GM23338 (cell line): ENCODE measurements around the gene SLC7A14. TPM values are rescaled to one million over a fixed set of nuclear protein-coding genes. Genes with fewer than 3 reads are reported as not detected.

Experiments used
- ATAC-seq: fragments of 200-7000 bp; cut with Tn5 transposase; 3 replicates; pipeline ENCODE4 v1.9.1; 2020
- DNase-seq: peaks from one replicate; pipeline ENCODE4 v3.0.0-alpha.2; 2015; ENCODE audit warnings: low spot score
- H2AFZ ChIP-seq: fragments of 200-600 bp; sonication (generic); 2 replicates; pipeline ENCODE4 v1.8.0; 2016; ENCODE audit warnings: antibody characterized with exemption, mild to moderate bottlenecking, moderate library complexity
- H3F3A ChIP-seq: fragments of 200-600 bp; sonication (generic); replicated peaks from 2 replicates; pipeline ENCODE4 v1.8.0; 2017; ENCODE audit warnings: antibody characterized with exemption, mixed run types, low read depth
- H3K27ac ChIP-seq: fragments of 200-600 bp; sonication (generic); 2 replicates; pipeline ENCODE4 v1.6.1; 2016; ENCODE audit warnings: low read depth
- H3K27me3 ChIP-seq: fragments of 200-600 bp; sonication (generic); 2 replicates; pipeline ENCODE4 v1.8.0; 2016; ENCODE audit warnings: mild to moderate bottlenecking, mixed run types, moderate library complexity; ENCODE audit not compliant: insufficient read depth
- H3K36me3 ChIP-seq: fragments of 200-600 bp; sonication (generic); 2 replicates; pipeline ENCODE4 v1.8.0; 2016; ENCODE audit warnings: mild to moderate bottlenecking; ENCODE audit not compliant: insufficient read depth
- H3K4me1 ChIP-seq: fragments of 200-600 bp; sonication (generic); 2 replicates; pipeline ENCODE4 v1.8.0; 2016; ENCODE audit warnings: mild to moderate bottlenecking, moderate library complexity; ENCODE audit not compliant: insufficient read depth
- H3K4me2 ChIP-seq: fragments of 200-600 bp; sonication (generic); 2 replicates; pipeline ENCODE4 v1.7.1; 2017; ENCODE audit warnings: mixed run types
- H3K4me3 ChIP-seq: fragments of 200-600 bp; sonication (generic); 2 replicates; pipeline ENCODE4 v1.6.1; 2016; ENCODE audit warnings: mixed run types
- H3K79me2 ChIP-seq: fragments of 200-600 bp; sonication (generic); replicated peaks from 2 replicates; pipeline ENCODE4 v1.8.0; 2017; ENCODE audit warnings: mild to moderate bottlenecking; ENCODE audit not compliant: insufficient read depth
- H3K9me2 ChIP-seq: fragments of 200-600 bp; sonication (generic); 2 replicates; pipeline ENCODE4 v1.8.0; 2017; ENCODE audit not compliant: insufficient read depth
- H4K20me1 ChIP-seq: fragments of 200-600 bp; sonication (generic); replicated peaks from 2 replicates; pipeline ENCODE4 v1.8.0; 2017; ENCODE audit warnings: mild to moderate bottlenecking; ENCODE audit not compliant: insufficient read depth
- H3K27ac Mint-ChIP-seq: 2 replicates; pipeline ENCODE4 v1.8.0; 2020; ENCODE audit warnings: inconsistent platforms, mild to moderate bottlenecking, moderate library complexity, mixed read lengths
- H3K27me3 Mint-ChIP-seq: 3 replicates; pipeline ENCODE4 v1.8.0; 2022; ENCODE audit warnings: low read depth, mild to moderate bottlenecking, moderate library complexity, mixed read lengths, inconsistent platforms; ENCODE audit not compliant: insufficient read depth, poor library complexity
- H3K36me3 Mint-ChIP-seq: 3 replicates; pipeline ENCODE4 v1.8.0; 2021; ENCODE audit warnings: low read depth, mild to moderate bottlenecking, inconsistent platforms, moderate library complexity, mixed read lengths
- H3K4me1 Mint-ChIP-seq: 3 replicates; pipeline ENCODE4 v1.8.0; 2020; ENCODE audit warnings: mild to moderate bottlenecking, inconsistent platforms, mixed read lengths
- H3K4me3 Mint-ChIP-seq: 3 replicates; pipeline ENCODE4 v1.8.0; 2021; ENCODE audit warnings: moderate library complexity, mild to moderate bottlenecking, inconsistent platforms, mixed read lengths
- H3K9me3 Mint-ChIP-seq: 3 replicates; pipeline ENCODE4 v1.8.0; 2020; ENCODE audit warnings: moderate library complexity, mild to moderate bottlenecking, inconsistent platforms, mixed read lengths
- NANOG ChIP-seq: IDR thresholded peaks from 2 replicates; pipeline ENCODE4 v1.6.1; 2016; ENCODE audit warnings: antibody characterized with exemption, borderline replicate concordance
- REST ChIP-seq: IDR thresholded peaks from one replicate; pipeline ENCODE4 v1.6.1; 2018; ENCODE audit warnings: antibody characterized with exemption; ENCODE audit not compliant: unreplicated experiment
- ZNF114 ChIP-seq: fragments of 250-450 bp; sonication (Bioruptor Pico); IDR thresholded peaks from 2 replicates; pipeline ENCODE4 v1.5.0; 2020; ENCODE audit warnings: mild to moderate bottlenecking, moderate library complexity
- ZNF462 ChIP-seq: fragments of 250-450 bp; sonication (Bioruptor Pico); IDR thresholded peaks from 2 replicates; pipeline ENCODE4 v1.5.0; 2020; ENCODE audit warnings: mild to moderate bottlenecking, moderate library complexity
- polyA plus RNA-seq: library from polyadenylated mRNA; unstranded; fragments of >200 nt; fragmentation: Nextera tagmentation; extraction: Ambion mirVana; gene quantifications from 2 replicates; pipeline ENCODE4 v1.2.1, GENCODE V29; 2016
- total RNA-seq: library from RNA; depleted of rRNA; stranded (reverse); fragments of >200 nt; shearing (Covaris generic); gene quantifications from 2 replicates; pipeline ENCODE4 v1.2.3, GENCODE V29; 2014

SLC7A14 gene
- total and polyA plus RNA-seq, 2 experiments from 2014 or later, result 0.49 to 0.82 TPM

GRCh38 chr3:170605490-170605889 is 19.6 kb upstream of the SLC7A14 start (continued):
- TF ChIP-seq ZNF462 (CRISPR knock-in tag) (no peak), NANOG (no peak), REST (no peak)

GRCh38 chr3:170603770-170604510 is 18.1 kb upstream of the SLC7A14 start:
- peak; percentile 68 for TF ChIP-seq REST
- no peak for TF ChIP-seq ZNF114 (CRISPR knock-in tag)
- H2AFZ ChIP-seq, result no peak overlapping the region
- ATAC-seq (no peak), DNase-seq (no peak)
- H3K4me3 ChIP-seq, result no peak overlapping the region
- peaks cover 4% of the 10 kb centered on the region for H3K27me3 Mint-ChIP-seq
- no peak overlapping the region for H3K27ac Mint-ChIP-seq
- no peaks in the 10 kb centered on the region for H3K4me1 Mint-ChIP-seq
- H3K4me1 ChIP-seq, result no peaks in the 10 kb centered on the region
- no peaks in the 10 kb centered on the region for H3F3A ChIP-seq
- no peaks in the 10 kb centered on the region for H3K79me2 ChIP-seq
- no peaks in the 10 kb centered on the region for H3K36me3 ChIP-seq
- no peaks in the 10 kb centered on the region for H3K36me3 Mint-ChIP-seq
- H3K9me3 Mint-ChIP-seq, result no peaks in the 10 kb centered on the region
- no peak overlapping the region for H3K27ac ChIP-seq
- no peak overlapping the region for H3K4me3 Mint-ChIP-seq
- H3K27me3 ChIP-seq, result no peaks in the 10 kb centered on the region
- no peak overlapping the region for H3K4me2 ChIP-seq
- H4K20me1 ChIP-seq, result no peaks in the 10 kb centered on the region
- H3K9me2 ChIP-seq, result peaks cover 4% of the 10 kb centered on the region; the same call in 1 of the 2 replicates
